Activated T-cell treated with anti-CD3 and anti-CD28 coated beads, Interleukin-2, amount 50 U/mL, for 48 hours (primary cell): ENCODE results near the gene ATXN7L2.

Experiments
- DNase-seq, 2 experiments: peaks; one replicate each; pipeline ENCODE4 v3.0.0-alpha.2; 2020

The ATXN7L2 gene

GRCh38 chr1:109477821-109478220, 5.9 kb upstream of the ATXN7L2 start:
- DNase-seq: no peak

- DNase-seq: peak in 1 of 2 experiments; percentile 38
Observed at GRCh38 chr1:109478806-109479205, 4.9 kb upstream of the ATXN7L2 start.

GRCh38 chr1:109479311-109479710, 4.4 kb upstream of the ATXN7L2 start:
- no peak for DNase-seq

- no peak for DNase-seq
Observed at GRCh38 chr1:109479901-109480300, 3.8 kb upstream of the ATXN7L2 start.

- no peak for DNase-seq
Observed at GRCh38 chr1:109481646-109482045, 2.1 kb upstream of the ATXN7L2 start.

- no peak for DNase-seq
Observed at GRCh38 chr1:109482242-109482641, 1.5 kb upstream of the ATXN7L2 start.

GRCh38 chr1:109482791-109483671, 674 bp upstream of the ATXN7L2 start:
- no peak for DNase-seq

- DNase-seq: peak; percentile 47 to 49
Observed at GRCh38 chr1:109484519-109484975, 842 bp downstream of the ATXN7L2 start.

GRCh38 chr1:109485001-109485400, 1.3 kb downstream of the ATXN7L2 start:
- DNase-seq: peak; percentile 33 to 39

GRCh38 chr1:109487261-109487660, 3.6 kb downstream of the ATXN7L2 start:
- DNase-seq: no peak

- no peak for DNase-seq
Observed at GRCh38 chr1:109488201-109488600, 4.5 kb downstream of the ATXN7L2 start.

- DNase-seq: no peak
Observed at GRCh38 chr1:109488696-109489095, 5.0 kb downstream of the ATXN7L2 start.

- peak; percentile 78 to 80 for DNase-seq
Observed at GRCh38 chr1:109490029-109490933, 6.6 kb downstream of the ATXN7L2 start.

- no peak for DNase-seq
Observed at GRCh38 chr1:109490934-109491302, 7.2 kb downstream of the ATXN7L2 start.

GRCh38 chr1:109491372-109491771, 7.7 kb downstream of the ATXN7L2 start:
- DNase-seq: no peak

- DNase-seq: no peak
Observed at GRCh38 chr1:109492779-109493178, 9.1 kb downstream of the ATXN7L2 start.

- DNase-seq: no peak
Observed at GRCh38 chr1:109493227-109493626, 9.5 kb downstream of the ATXN7L2 start.

- peak; percentile 93 to 95 for DNase-seq
Observed at GRCh38 chr1:109493805-109494539, 10.3 kb downstream of the ATXN7L2 start, which contains the start of gene CYB561D1. CYB561D1 (plus strand) TSS chr1:109494094; CDS start chr1:109494140, 46 bp downstream.

GRCh38 chr1:109495738-109496137, 12.0 kb downstream of the ATXN7L2 start:
- DNase-seq: no peak

- DNase-seq: no peak
Observed at GRCh38 chr1:109497449-109498160, 13.9 kb downstream of the ATXN7L2 start.

- DNase-seq: peak; percentile 54 to 60
Observed at GRCh38 chr1:109498161-109498801, 14.6 kb downstream of the ATXN7L2 start.

- DNase-seq: no peak
Observed at GRCh38 chr1:109499081-109499480, 15.4 kb downstream of the ATXN7L2 start.
